ENCODE measurements around the gene GSTT4. TPM values are rescaled to one million over a fixed set of nuclear protein-coding genes. Genes with fewer than 3 reads are reported as not detected.
"Not testable (repeated sequence)": the region's sequence is repeated elsewhere in the genome, so short reads cannot be mapped to it uniquely, and the experiment has no call there.

GSTT4 gene
- total RNA-seq, 1 donor from 2014 or later = not detected

- Mint-ChIP-seq H3K27me3 (ENCODE audit: unreplicated experiment) (peaks cover 4% of the 10 kb centered on the region), H3K27ac (ENCODE audit: unreplicated experiment) (no peak overlapping the region), H3K9me3 (ENCODE audit: unreplicated experiment) (peaks cover 2% of the 10 kb centered on the region), H3K4me1 (ENCODE audit: low read depth, unreplicated experiment) (peaks cover 7% of the 10 kb centered on the region), H3K4me3 (ENCODE audit: unreplicated experiment) (no peak overlapping the region), H3K36me3 (ENCODE audit: unreplicated experiment) (no peaks in the 10 kb centered on the region)
- no peak for DNase-seq
- no peak for TF ChIP-seq CTCF (IDR thresholded peaks at IDR 0.05; ENCODE audit: partially characterized antibody, unreplicated experiment)
These were observed 44.7 kb upstream of the GSTT4 start for GRCh38 chr22:24049978-24050377.

- Mint-ChIP-seq H3K4me3 (ENCODE audit: unreplicated experiment) (no peak overlapping the region), H3K27ac (ENCODE audit: unreplicated experiment) (no peak overlapping the region), H3K27me3 (ENCODE audit: unreplicated experiment) (peaks cover 4% of the 10 kb centered on the region), H3K4me1 (ENCODE audit: low read depth, unreplicated experiment) (peaks cover 7% of the 10 kb centered on the region), H3K9me3 (ENCODE audit: unreplicated experiment) (peaks cover 2% of the 10 kb centered on the region), H3K36me3 (ENCODE audit: unreplicated experiment) (no peaks in the 10 kb centered on the region)
- TF ChIP-seq CTCF (IDR thresholded peaks at IDR 0.05; ENCODE audit: partially characterized antibody, unreplicated experiment) = no peak
- DNase-seq = no peak
These were observed 44.0 kb upstream of the GSTT4 start for GRCh38 chr22:24049211-24049610.

GRCh38 chr22:24046024-24046423 lies 40.8 kb upstream of the GSTT4 start:
- Mint-ChIP-seq H3K27ac (ENCODE audit: unreplicated experiment) (no peak overlapping the region), H3K36me3 (ENCODE audit: unreplicated experiment) (peaks cover 4% of the 10 kb centered on the region)

GRCh38 chr22:24043958-24044357 lies 38.7 kb upstream of the GSTT4 start:
- H3K4me3 Mint-ChIP-seq (ENCODE audit: unreplicated experiment) = no peak overlapping the region
- no peak overlapping the region for H3K27ac Mint-ChIP-seq (ENCODE audit: unreplicated experiment)
- H3K27me3 Mint-ChIP-seq (ENCODE audit: unreplicated experiment) = no peaks in the 10 kb centered on the region
- peaks cover 5% of the 10 kb centered on the region for H3K36me3 Mint-ChIP-seq (ENCODE audit: unreplicated experiment)
- DNase-seq = no peak
- TF ChIP-seq CTCF (IDR thresholded peaks at IDR 0.05; ENCODE audit: partially characterized antibody, unreplicated experiment) = no peak
- H3K4me1 Mint-ChIP-seq (ENCODE audit: low read depth, unreplicated experiment) = peaks cover 2% of the 10 kb centered on the region
- H3K9me3 Mint-ChIP-seq (ENCODE audit: unreplicated experiment) = no peaks in the 10 kb centered on the region

More at GRCh38 chr22:24046024-24046423, 40.8 kb upstream of the GSTT4 start:
- Mint-ChIP-seq H3K4me1 (ENCODE audit: low read depth, unreplicated experiment) (peaks cover 2% of the 10 kb centered on the region), H3K9me3 (ENCODE audit: unreplicated experiment) (no peaks in the 10 kb centered on the region), H3K27me3 (ENCODE audit: unreplicated experiment) (no peaks in the 10 kb centered on the region), H3K4me3 (ENCODE audit: unreplicated experiment) (no peak overlapping the region)
- TF ChIP-seq CTCF (IDR thresholded peaks at IDR 0.05; ENCODE audit: partially characterized antibody, unreplicated experiment) = no peak
- no peak for DNase-seq

- not testable (repeated sequence) for H3K36me3 Mint-ChIP-seq (ENCODE audit: unreplicated experiment); H3K4me3 Mint-ChIP-seq (ENCODE audit: unreplicated experiment); H3K27me3 Mint-ChIP-seq (ENCODE audit: unreplicated experiment); H3K4me1 Mint-ChIP-seq (ENCODE audit: low read depth, unreplicated experiment); H3K27ac Mint-ChIP-seq (ENCODE audit: unreplicated experiment); H3K9me3 Mint-ChIP-seq (ENCODE audit: unreplicated experiment); DNase-seq
These were observed 38.2 kb upstream of the GSTT4 start for GRCh38 chr22:24043465-24043864.

- Mint-ChIP-seq H3K27me3 (ENCODE audit: unreplicated experiment) (peaks cover 2% of the 10 kb centered on the region), H3K9me3 (ENCODE audit: unreplicated experiment) (no peaks in the 10 kb centered on the region), H3K36me3 (ENCODE audit: unreplicated experiment) (peaks cover 9% of the 10 kb centered on the region), H3K27ac (ENCODE audit: unreplicated experiment) (no peak overlapping the region), H3K4me3 (ENCODE audit: unreplicated experiment) (no peak overlapping the region), H3K4me1 (ENCODE audit: low read depth, unreplicated experiment) (peaks cover 2% of the 10 kb centered on the region)
- no peak for DNase-seq
- no peak for TF ChIP-seq CTCF (IDR thresholded peaks at IDR 0.05; ENCODE audit: partially characterized antibody, unreplicated experiment)
These were observed 35.7 kb upstream of the GSTT4 start for GRCh38 chr22:24040946-24041345.

Measured in glutamatergic neuron (in vitro differentiated cells).